HuH-7.5 (cell line): ENCODE results near the gene NAIF1.

Experiments used
- DNase-seq: peaks from one replicate; pipeline ENCODE4 v3.0.0; 2011; ENCODE audit warnings: low spot score

NAIF1 gene

DNA sequence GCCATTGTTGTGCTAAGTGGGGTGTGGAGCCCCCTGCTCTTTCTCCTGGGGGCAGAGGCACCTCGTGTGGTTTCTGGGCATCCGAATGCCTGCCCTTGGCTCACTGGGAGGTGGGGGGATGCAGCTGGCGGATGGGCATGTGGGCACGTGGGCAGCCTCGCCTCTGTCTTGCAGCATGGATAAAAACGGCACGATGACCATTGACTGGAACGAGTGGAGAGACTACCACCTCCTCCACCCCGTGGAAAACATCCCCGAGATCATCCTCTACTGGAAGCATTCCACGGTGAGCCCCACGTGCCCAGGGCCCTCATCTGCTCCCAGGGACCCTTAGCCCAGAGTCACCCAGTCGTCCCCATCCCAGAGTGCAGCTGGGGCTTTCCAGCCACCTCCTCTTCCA is 35.1 kb upstream of the NAIF1 start:
- no peak for DNase-seq

GRCh38 chr9:128101690-128102089 is 34.6 kb upstream of the NAIF1 start:
- no peak for DNase-seq

- DNase-seq = no peak
These were observed 34.1 kb upstream of the NAIF1 start for GRCh38 chr9:128101231-128101661.

GRCh38 chr9:128100581-128100980 is 33.5 kb upstream of the NAIF1 start:
- DNase-seq = no peak

DNA sequence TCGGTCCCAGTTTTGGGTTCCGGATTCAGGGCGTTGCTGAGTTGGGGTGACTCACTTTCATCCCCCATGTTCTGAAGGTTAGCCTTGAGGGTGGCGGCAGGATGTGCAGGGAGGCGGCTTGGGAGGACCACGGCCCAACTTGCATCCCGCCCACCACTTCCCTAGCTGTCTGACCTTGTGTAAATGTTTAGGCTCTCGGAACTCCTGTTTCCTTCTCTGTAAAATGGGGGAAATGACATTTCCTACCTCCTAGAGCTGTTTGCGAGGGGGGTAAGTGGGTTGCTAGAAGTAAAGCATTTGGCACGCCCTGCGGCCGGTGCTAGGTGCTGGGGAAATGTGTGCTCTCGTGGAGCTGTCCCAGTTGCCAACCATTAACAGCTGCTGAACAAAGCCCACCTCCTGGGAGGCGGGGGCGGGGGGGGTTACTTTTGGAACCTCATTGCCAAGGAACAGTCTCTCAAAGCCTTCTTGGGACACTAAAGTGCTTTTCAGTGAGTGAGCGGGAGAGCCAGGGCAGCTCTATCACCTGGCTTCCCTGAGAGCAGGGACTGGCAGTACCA is 32.9 kb upstream of the NAIF1 start:
- no peak for DNase-seq

DNA sequence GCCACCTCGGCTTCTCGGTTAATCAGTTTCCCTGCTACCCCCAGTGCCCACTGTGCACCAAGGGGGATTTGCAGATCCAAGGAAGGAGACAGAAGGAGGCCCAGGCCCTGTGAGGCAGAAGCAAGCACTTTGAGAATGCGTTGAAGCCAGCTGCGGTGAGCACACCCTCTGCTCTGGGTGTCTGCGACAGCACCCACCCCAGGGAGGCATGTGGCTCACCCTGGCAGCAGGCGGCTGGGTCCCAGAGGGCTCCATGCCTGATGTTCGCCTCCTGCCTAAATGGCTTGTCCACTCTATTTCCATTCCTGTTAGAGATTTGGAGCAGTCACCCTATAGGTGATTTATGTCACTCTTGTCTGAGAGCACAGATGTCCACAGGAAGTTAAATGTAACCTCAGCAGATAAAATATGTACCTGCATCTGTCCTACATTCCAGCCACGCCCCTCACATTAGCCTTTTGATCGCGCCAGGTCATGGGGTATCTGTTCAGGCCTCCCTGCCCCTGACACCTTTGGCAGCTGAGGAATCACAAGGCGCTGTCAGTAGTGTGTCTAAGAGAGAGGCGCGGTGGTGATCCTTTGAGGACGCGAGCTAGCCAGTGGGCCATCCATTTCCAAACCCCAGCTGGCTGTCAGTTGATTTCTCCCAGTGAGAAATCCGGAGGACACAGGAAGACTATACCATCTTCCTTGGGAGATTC is 32.3 kb upstream of the NAIF1 start:
- no peak for DNase-seq

GRCh38 chr9:128098297-128099230 is 31.4 kb upstream of the NAIF1 start:
- peak; percentile 86 for DNase-seq

DNA sequence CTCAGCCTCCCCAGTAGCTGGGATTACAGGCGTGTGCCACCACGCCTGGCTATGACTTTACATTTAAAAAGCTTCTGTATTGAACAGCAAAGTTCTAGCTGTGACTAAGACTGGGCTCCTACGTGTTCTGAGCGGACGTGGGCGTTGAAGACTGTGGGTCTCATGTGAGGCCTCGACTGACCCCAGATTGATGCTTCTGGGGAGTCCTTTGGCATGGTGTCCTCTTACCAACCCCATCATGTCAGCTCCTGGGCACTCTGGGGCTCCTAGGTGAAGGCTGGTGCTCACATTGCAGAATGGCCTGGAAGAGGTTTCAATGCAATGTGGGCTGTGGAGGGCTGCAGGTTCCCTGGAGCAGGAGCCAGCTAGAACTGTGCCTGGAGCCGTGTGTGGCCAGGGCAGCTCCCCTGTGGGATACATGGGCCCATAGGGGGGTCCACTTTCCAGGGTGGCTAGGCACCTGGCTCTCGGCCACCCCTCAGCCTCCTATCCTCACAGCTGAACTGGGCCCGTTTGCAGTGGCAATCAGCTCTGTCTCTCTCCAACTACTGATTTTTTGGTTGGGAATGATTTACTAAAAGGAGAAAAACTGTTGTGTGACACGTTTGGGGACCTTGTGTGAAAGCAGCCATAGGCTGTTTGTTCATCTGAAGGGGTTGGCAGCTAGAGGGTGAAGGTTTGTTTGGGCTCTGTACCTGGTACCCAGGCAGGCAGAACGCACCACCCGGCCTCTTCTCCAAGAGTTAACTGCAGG is 30.6 kb upstream of the NAIF1 start:
- no peak for DNase-seq

- DNase-seq = no peak
These were observed 29.8 kb upstream of the NAIF1 start for GRCh38 chr9:128096616-128097536.

DNA sequence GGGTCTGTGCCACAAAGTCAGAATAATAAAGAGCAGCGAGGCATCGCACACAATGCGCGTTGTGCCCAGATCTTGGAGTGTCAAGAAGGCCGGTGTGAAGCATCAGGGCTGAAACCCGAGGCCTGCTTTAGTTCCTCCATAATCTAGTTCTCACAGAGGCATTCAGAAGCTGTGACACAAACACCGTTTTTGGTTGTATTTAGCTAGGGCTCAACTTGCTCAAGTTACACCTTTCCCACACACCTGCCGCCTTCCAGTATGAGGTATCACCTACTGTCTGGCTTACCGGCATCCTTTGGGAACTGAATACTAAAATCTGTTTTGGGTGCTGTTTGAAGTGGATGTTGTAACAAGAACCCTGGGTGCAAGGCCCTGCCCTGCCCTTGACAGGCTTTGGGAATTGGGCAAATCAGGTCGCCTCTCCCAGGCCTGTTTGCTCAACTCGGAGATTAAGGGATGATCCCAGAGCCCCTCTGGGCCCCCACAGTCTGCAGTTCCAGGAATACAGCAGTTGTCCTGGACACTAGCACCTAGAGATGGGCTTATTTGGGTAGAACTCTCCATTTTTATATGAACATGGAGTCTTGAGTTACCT is 27.9 kb upstream of the NAIF1 start:
- no peak for DNase-seq

DNA sequence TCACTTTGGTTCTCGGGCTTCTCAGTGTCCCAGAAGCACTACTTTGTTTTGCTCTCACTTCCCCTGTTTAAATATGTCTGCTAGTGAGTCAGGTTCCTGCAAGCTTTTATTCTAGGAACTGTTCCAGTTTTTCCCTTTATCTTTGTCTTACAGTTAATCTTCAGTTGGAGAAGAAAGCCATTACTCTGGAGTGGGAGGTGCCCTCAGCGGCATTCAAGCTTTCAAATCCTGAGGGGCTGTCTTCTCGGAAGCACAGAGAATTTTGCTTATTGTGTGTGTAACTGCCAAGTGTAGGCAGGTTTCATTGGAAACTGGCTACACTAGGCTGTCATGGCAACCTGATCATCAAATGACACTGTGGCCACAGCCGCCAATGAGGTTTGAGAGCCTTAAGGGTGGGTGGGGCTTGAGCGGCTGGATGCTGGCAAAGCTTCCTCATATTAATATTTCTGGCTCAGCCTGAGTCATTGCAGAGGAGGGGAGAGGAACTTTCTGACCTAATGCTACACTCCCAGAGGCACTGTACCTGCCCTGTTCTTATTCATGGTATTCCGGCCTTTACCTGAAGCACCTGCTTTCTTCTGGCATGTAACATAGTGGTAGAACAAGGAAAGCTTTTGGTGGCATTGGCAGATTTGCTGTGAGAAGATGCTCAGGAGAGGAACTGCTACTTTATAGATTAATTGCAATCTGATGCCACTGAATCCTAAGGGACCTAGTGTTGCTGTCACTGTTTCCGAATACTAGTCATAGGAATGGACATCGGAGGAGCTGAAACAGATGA is 27.2 kb upstream of the NAIF1 start:
- peak; percentile 39 for DNase-seq

DNA sequence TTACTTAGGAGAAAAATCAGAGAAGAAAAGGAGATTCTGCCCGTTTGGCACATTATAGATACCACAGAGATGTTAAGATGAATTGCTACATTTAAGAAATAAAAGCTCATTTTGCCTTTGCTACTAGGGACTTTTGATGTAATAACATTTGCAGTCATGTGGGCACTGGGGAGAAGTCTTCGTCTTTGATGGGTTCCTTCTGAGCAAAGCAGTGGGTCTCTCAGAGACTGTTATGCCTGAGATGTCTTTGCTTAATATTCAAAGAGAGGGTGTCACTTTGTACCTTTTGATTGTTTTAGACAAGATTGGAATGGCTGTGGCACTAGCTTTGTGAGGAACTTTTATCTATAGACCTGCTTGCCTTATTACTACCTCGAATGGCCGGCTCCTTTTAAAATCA is 25.9 kb upstream of the NAIF1 start:
- no peak for DNase-seq

GRCh38 chr9:128092199-128092977 is 25.3 kb upstream of the NAIF1 start:
- DNase-seq = no peak

DNA sequence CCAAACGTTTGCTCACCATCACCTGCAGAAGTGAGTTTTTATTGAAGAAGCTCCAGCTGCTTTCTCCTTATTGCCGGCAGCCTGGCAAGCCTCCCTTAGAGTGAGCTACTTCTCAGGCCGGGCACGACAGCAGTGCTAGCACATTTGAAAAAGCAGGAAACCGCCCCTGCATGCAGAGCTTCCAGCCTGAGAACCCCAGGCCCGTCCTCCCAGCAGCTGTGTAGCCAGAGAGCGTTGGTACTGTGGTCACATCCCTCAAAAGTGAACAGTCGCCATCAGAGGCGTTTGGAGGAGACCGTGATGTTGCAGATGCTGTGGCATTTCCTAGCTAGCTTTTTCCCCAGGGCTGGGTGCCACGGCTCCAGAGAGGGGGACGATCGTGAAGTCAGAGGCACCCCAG is 24.5 kb upstream of the NAIF1 start:
- DNase-seq = no peak

GRCh38 chr9:128091144-128091543 is 24.0 kb upstream of the NAIF1 start:
- no peak for DNase-seq

DNA sequence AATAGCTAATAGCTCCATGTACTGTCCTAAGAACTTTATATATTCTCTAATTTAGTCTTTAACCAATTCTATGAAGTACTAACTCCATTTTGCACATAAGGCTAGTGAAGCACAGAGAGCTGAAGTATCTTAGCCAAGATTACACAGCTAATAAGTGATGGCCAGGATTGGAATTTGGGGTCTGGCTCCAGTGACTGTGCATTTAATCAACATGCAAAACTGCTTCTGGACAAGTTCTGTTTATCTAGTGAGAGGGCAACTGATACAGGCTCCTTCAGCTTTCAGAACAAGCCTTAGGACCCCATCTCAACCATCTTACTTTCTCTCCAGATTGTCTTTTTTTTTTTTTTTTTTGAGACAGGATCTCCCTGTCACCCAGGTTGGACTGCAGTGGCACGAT is 22.2 kb upstream of the NAIF1 start:
- no peak for DNase-seq

DNA sequence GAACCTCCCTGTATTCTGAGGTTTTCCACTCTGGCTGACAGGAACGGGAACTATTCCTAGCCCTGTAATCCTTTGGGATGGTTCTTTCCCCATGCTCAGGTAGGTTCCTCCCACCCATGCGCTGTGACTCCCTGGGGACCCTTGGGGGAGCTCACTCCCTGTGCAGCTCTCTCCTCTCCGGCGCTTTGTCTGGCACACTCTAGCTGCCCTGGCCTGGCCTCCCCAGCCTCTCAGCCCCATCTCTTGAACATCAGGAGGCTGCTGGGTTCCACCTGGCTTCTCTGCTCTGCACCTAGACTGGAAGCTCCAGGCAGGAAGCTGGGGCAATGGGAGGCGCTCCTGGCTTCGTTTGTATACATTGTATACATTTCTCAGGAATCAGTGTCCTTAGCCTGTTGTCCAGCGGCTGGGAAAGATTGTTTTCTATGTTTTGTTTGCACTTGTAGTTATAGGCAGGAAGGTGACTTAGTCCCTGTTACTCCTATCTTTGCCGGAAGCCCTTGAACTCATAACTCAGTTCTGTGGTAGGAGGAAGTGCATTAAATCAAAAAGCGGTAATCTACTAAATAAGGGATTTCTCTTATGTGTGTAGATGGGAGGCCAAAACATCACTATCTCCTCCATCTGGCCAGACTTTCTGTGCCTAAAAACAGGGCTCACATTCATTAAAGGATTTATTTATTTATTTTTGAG is 21.3 kb upstream of the NAIF1 start:
- no peak for DNase-seq

- no peak for DNase-seq
These were observed 20.1 kb upstream of the NAIF1 start for GRCh38 chr9:128087262-128087661.

DNA sequence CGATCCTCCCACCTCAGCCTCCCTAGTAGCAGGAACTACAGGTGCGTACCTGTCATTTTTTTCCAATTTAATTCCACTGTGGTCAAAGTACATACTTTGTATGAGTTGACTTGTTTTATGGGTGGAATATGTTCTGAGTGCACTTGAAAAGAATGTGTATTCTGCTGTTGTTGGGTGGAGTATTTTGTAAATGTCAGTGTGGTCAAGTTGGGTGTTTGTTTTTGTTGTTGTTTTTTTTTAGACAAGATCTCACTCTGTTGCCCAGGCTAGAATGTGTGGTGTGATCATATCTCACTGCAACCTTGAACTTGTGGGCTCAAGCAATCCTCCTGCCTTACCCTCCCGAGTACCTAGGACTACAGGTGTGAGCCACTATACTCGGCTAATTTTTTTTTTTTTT is 18.8 kb upstream of the NAIF1 start:
- DNase-seq = no peak
